H9 (cell line): ENCODE results near the gene SETDB1. TPM values are rescaled to one million over a fixed set of nuclear protein-coding genes. Genes with fewer than 3 reads are reported as not detected.

Experiments
- DNase-seq: peaks from one replicate; pipeline ENCODE4 v3.0.0-alpha.2; 2017
- H2AFZ ChIP-seq: one replicate; pipeline ENCODE4 v1.6.1; 2013; ENCODE audit warnings: mild to moderate bottlenecking, low read length, control low read depth, moderate library complexity
- H2AK5ac ChIP-seq: 2 replicates; pipeline ENCODE4 v1.6.1; 2013; ENCODE audit warnings: low read length, control low read depth, mixed read lengths; ENCODE audit not compliant: insufficient read length
- H2BK120ac ChIP-seq: one replicate; pipeline ENCODE4 v1.6.1; 2013; ENCODE audit warnings: low read depth, mild to moderate bottlenecking, low read length, control low read depth, inconsistent platforms; ENCODE audit not compliant: poor library complexity, severe bottlenecking
- H2BK12ac ChIP-seq: 2 replicates; pipeline ENCODE4 v1.6.1; 2013; ENCODE audit warnings: low read length, control low read depth, mixed read lengths, low read depth; ENCODE audit not compliant: insufficient read length
- H2BK15ac ChIP-seq: 2 replicates; pipeline ENCODE4 v1.6.1; 2013; ENCODE audit warnings: low read depth, low read length, control low read depth
- H2BK20ac ChIP-seq: one replicate; pipeline ENCODE4 v1.6.1; 2013; ENCODE audit warnings: low read depth, mild to moderate bottlenecking, low read length, control low read depth, inconsistent platforms; ENCODE audit not compliant: poor library complexity, severe bottlenecking
- H2BK5ac ChIP-seq: 2 replicates; pipeline ENCODE4 v1.6.1; 2013; ENCODE audit warnings: low read length, control low read depth, mixed read lengths; ENCODE audit not compliant: insufficient read length
- H3K14ac ChIP-seq: 2 replicates; pipeline ENCODE4 v1.6.1; 2013; ENCODE audit warnings: low read length, control low read depth; ENCODE audit not compliant: insufficient read depth
- H3K18ac ChIP-seq: 2 replicates; pipeline ENCODE4 v1.6.1; 2013; ENCODE audit warnings: low read depth, mild to moderate bottlenecking, mixed read lengths, low read length, control low read depth; ENCODE audit not compliant: insufficient read length
- H3K23ac ChIP-seq: 2 replicates; pipeline ENCODE4 v1.6.1; 2013; ENCODE audit warnings: low read length, control low read depth, mixed read lengths, low read depth; ENCODE audit not compliant: insufficient read length
- H3K23me2 ChIP-seq: 2 replicates; pipeline ENCODE4 v1.6.1; 2013; ENCODE audit warnings: low read depth, mild to moderate bottlenecking, mixed read lengths, low read length, control low read depth; ENCODE audit not compliant: insufficient read length, poor library complexity, severe bottlenecking
- H3K27ac ChIP-seq: 2 replicates; pipeline ENCODE4 v1.5.1; 2013; ENCODE audit warnings: low read length, control low read depth, mixed read lengths, low read depth; ENCODE audit not compliant: insufficient read length
- H3K27me3 ChIP-seq: 2 replicates; pipeline ENCODE4 v1.6.1; 2013; ENCODE audit warnings: low read length, control low read depth, inconsistent platforms; ENCODE audit not compliant: insufficient read depth
- H3K4ac ChIP-seq: 2 replicates; pipeline ENCODE4 v1.6.1; 2013; ENCODE audit warnings: low read depth, mild to moderate bottlenecking, control low read depth, inconsistent platforms, low read length, moderate library complexity
- H3K4me1 ChIP-seq: 2 replicates; pipeline ENCODE4 v1.6.1; 2013; ENCODE audit warnings: low read length, control low read depth, inconsistent platforms; ENCODE audit not compliant: insufficient read depth
- H3K4me2 ChIP-seq: 2 replicates; pipeline ENCODE4 v1.6.1; 2013; ENCODE audit warnings: low read length, control low read depth, mixed read lengths; ENCODE audit not compliant: insufficient read length, insufficient read depth
- H3K56ac ChIP-seq: 2 replicates; pipeline ENCODE4 v1.6.1; 2013; ENCODE audit warnings: low read depth, mild to moderate bottlenecking, mixed read lengths, low read length, control low read depth; ENCODE audit not compliant: insufficient read length
- H3K79me1 ChIP-seq: 2 replicates; pipeline ENCODE4 v1.6.1; 2013; ENCODE audit warnings: low read depth, mild to moderate bottlenecking, moderate library complexity, low read length, control low read depth, inconsistent platforms; ENCODE audit not compliant: insufficient read depth, poor library complexity, severe bottlenecking
- H3K79me2 ChIP-seq: 2 replicates; pipeline ENCODE4 v1.6.1; 2013; ENCODE audit warnings: low read length, control low read depth, inconsistent platforms; ENCODE audit not compliant: insufficient read depth
- H3K9ac ChIP-seq: 2 replicates; pipeline ENCODE4 v1.6.1; 2013; ENCODE audit warnings: low read length, control low read depth, mixed read lengths; ENCODE audit not compliant: insufficient read length; ENCODE audit errors: extremely low read depth
- H3K9me3 ChIP-seq: one replicate; pipeline ENCODE4 v1.6.1; 2013; ENCODE audit warnings: low read depth, low read length, inconsistent platforms; ENCODE audit not compliant: control insufficient read depth
- H3T11ph ChIP-seq: one replicate; pipeline ENCODE4 v1.6.1; 2013; ENCODE audit warnings: mild to moderate bottlenecking, low read length, control low read depth, inconsistent platforms
- H4K20me1 ChIP-seq: one replicate; pipeline ENCODE4 v1.6.1; 2013; ENCODE audit not compliant: control insufficient read depth, insufficient read length, insufficient read depth
- H4K5ac ChIP-seq: 2 replicates; pipeline ENCODE4 v1.6.1; 2013; ENCODE audit warnings: low read depth, mild to moderate bottlenecking, mixed read lengths, low read length, control low read depth; ENCODE audit not compliant: insufficient read length
- H4K8ac ChIP-seq: replicated peaks from 2 replicates; pipeline ENCODE4 v1.6.1; 2013; ENCODE audit warnings: low read length, control low read depth, mixed read lengths, low read depth; ENCODE audit not compliant: insufficient read length
- H4K91ac ChIP-seq: 2 replicates; pipeline ENCODE4 v1.6.1; 2013; ENCODE audit warnings: low read depth, mild to moderate bottlenecking, moderate library complexity, mixed read lengths, low read length, control low read depth; ENCODE audit not compliant: insufficient read length
- H3K27ac Mint-ChIP-seq, 3 experiments: 2 replicates in 2 of 3; 3 replicates in 1 of 3; pipeline ENCODE4 v1.8.0; 2020 to 2021; ENCODE audit warnings: mixed read lengths in 3 of 3, mild to moderate bottlenecking in 1 of 3, moderate library complexity in 1 of 3
- H3K27me3 Mint-ChIP-seq: 2 replicates; pipeline ENCODE4 v1.8.0; 2021; ENCODE audit warnings: low read depth, mild to moderate bottlenecking, moderate library complexity, mixed read lengths
- H3K36me3 Mint-ChIP-seq, 3 experiments: 2 replicates in 2 of 3; 3 replicates in 1 of 3; pipeline ENCODE4 v1.8.0; 2020 to 2021; ENCODE audit warnings: low read depth in 3 of 3, mixed read lengths in 3 of 3; ENCODE audit not compliant: insufficient read depth in 1 of 3
- H3K4me1 Mint-ChIP-seq, 2 experiments: 2 replicates each; pipeline ENCODE4 v1.8.0; 2020; ENCODE audit warnings: mixed read lengths in 2 of 2
- H3K4me3 Mint-ChIP-seq, 2 experiments: 2 replicates in 1 of 2; 3 replicates in 1 of 2; pipeline ENCODE4 v1.8.0; 2020 to 2021; ENCODE audit warnings: mild to moderate bottlenecking in 2 of 2, mixed read lengths in 2 of 2, moderate library complexity in 1 of 2
- H3K9me3 Mint-ChIP-seq, 2 experiments: 2 replicates in 1 of 2; 3 replicates in 1 of 2; pipeline ENCODE4 v1.8.0; 2020; ENCODE audit warnings: mild to moderate bottlenecking in 2 of 2, mixed read lengths in 2 of 2, moderate library complexity in 1 of 2
- CTCF ChIP-seq: fragments of 200-600 bp; sonication (generic); conservative IDR thresholded peaks from 3 replicates; pipeline ENCODE4 v1.8.0; 2021; ENCODE audit warnings: antibody characterized with exemption, mild to moderate bottlenecking
- WGBS: extraction: QIAGEN DNeasy Blood & Tissue Kit; methylation state at CpG from one replicate; pipeline ENCODE4 v1.1.7; 2013; ENCODE audit warnings: missing lambda C conversion rate, low lambda C conversion rate, mixed read lengths; ENCODE audit not compliant: insufficient read length; ENCODE audit errors: extremely low coverage; 5-methylcytosine and 5-hydroxymethylcytosine counted together
- total RNA-seq: library from RNA; stranded (reverse); gene quantifications from 2 replicates; pipeline ENCODE4 v1.2.1, GENCODE V29; 2021

SETDB1 gene
- total RNA-seq, 1 experiment from 2014 or later: 62.1 TPM

- Histone ChIP-seq H2BK120ac (no peak overlapping the region), H3K27ac (no peak overlapping the region), H2BK12ac (no peak overlapping the region), H2BK5ac (no peak overlapping the region), H4K8ac (no peak overlapping the region), H3K23ac (no peak overlapping the region), H3K23me2 (no peaks in the 10 kb centered on the region), H4K91ac (no peak overlapping the region), H2AFZ (no peak overlapping the region), H3K27me3 (no peaks in the 10 kb centered on the region), H3T11ph (no peak overlapping the region), H3K4me2 (no peak overlapping the region), H4K5ac (no peak overlapping the region), H3K79me1 (no peaks in the 10 kb centered on the region), H3K9ac (no peak overlapping the region), H2BK15ac (no peak overlapping the region), H3K18ac (no peak overlapping the region), H2BK20ac (no peak overlapping the region), H3K4ac (no peak overlapping the region), H3K9me3 (no peaks in the 10 kb centered on the region), H2AK5ac (no peak overlapping the region), H3K79me2 (no peaks in the 10 kb centered on the region), H4K20me1 (no peaks in the 10 kb centered on the region), H3K4me1 (peaks cover 9% of the 10 kb centered on the region; the same call in 1 of the 2 replicates), H3K56ac (no peak overlapping the region), H3K14ac (no peak overlapping the region)
- no peak for TF ChIP-seq CTCF
- Mint-ChIP-seq H3K4me3 (no peak overlapping the region), H3K9me3 (no peaks in the 10 kb centered on the region), H3K27ac (no peak overlapping the region; a peak in 1 of 7 replicates), H3K36me3 (no peaks in the 10 kb centered on the region), H3K4me1 (peaks cover 23 to 29% of the 10 kb centered on the region in 2 experiments), H3K27me3 (no peaks in the 10 kb centered on the region)
- no CpG with 5 or more reads among the region's 2 CpGs for WGBS
- DNase-seq: no peak
Observed at GRCh38 chr1:150985179-150985825, 59.1 kb downstream of the SETDB1 start.
